Germinal center (tissue), 1 donor: ENCODE measurements around the gene RAB6B.

Experiments used
- DNase-seq: peaks from one replicate; pipeline ENCODE4 v3.0.0; 2012; ENCODE audit warnings: mixed read lengths, low spot score

The RAB6B gene

DNA sequence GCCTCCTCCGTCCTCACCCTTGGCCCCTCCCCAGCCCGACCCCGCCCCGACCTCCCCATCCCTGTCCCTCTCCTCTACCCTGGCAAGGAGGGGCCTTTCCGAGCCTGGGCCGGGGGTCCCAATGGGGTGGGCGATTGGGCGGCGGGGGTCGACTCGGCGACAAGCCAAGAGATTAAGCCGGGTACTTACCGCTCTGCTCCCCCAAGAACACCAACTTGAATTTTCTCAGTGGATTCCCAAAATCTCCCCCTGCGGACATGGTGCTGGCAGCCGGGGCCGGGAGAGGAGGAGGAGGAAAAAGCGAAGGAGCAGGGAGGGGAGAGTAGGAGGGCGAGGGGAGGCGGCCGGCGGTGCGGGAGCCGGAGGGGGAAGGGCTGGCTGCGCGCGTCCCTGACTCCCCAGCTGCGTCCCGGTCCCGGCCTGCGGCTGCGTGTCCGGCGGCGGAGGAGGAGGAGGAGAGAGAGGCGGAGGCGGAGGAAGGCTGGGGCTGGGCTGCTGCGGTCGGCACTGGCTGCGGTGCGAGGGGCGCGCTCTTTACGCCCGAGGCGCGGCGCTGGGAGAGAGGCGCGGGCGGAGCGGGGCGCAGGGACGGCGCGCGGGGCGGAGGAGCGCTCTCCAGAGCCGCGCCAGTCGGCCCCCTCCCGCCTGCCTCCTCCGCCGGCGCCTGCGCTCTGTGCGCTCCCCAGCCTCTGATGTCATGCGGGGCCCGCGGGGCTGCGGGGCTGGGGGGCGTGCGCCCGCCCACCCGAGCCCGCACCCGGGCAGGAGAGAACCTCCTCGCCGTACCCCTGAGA lies at the start of gene RAB6B:
Gene RAB6B, minus strand, starts transcription at position 675 of the 794 bp plus-strand sequence. Its CDS starts 416 bp downstream, at position 259.
- peak; percentile 42 for DNase-seq

DNA sequence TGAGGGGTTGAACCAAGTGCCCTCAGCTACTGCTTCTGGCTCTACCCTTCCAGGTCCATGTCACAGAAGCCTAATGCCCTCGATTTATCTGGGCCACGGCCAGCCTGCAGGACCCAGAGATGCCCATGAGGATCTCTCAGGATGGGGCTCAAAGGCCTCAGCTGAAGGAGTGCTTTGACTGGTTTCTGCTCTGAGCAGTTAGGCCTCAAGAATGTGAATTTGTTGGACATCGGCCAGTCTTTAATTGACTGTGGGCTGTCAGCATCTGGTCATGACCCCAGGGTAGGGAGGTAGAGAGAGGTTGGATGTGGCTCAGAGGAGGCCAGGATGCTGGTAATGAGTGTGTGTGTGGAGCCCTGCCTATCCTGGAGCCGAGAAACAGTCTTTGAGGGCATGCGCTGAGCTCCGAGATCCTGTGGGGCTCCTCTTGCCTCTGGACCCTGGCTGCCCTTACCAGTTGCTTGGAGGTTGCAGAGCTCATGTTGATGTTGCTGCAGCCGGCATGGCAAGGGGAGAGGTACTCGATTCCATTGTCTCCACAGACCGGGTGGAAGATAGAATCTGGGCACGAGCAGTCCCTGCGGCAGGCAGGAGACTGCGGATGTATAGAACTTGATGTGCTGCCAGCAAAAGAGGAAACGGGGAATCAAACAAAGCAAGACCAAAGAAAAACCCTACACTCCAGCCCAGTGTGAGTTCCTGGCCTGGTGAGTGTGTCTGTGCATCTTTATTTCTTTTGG lies 49.1 kb upstream of the RAB6B start:
- DNase-seq: no peak

DNA sequence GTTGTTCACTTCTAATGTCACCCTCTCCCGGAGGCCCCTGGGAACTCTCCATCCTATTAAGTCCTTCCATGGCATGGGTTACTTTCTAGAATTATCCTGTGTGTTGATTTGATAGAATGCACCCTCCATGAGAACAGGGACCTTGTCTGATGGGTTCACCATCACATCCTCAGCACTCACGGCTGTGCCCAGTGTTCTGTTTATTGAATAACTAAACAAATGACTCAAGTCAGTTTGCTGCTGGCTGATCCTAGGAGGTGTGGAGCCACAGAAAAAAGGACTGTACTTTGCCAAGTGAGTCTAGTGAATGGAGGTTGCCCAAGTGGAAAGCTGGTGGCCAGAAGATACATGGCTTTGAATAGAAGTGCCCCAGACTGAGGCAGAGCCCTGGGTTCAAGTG lies 48.5 kb upstream of the RAB6B start:
- no peak for DNase-seq

DNA sequence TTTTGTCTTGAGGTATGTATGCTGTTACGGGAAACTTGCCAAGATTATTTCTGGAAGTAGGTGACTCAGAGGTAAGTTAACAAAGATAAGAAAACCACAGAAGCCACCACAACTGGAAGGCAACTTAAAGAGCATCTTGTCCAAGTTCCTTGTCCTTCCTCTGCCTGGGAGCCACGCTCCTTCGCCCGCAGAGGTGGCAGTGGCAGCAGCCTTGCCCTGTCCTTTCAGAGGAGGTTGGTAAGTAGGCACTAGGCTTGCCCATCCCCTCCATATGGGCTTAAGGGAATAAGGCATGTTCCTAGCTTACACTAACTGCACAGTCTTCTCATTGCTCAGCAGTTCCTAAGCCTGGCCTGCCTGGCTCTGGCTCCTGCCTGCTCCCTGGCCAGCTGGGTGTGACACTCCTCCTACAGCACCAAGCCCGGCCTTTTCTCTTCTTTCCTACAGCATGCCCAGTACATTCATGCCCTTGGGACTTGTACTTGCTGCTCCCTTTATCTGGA lies 48.0 kb upstream of the RAB6B start:
- no peak for DNase-seq

DNA sequence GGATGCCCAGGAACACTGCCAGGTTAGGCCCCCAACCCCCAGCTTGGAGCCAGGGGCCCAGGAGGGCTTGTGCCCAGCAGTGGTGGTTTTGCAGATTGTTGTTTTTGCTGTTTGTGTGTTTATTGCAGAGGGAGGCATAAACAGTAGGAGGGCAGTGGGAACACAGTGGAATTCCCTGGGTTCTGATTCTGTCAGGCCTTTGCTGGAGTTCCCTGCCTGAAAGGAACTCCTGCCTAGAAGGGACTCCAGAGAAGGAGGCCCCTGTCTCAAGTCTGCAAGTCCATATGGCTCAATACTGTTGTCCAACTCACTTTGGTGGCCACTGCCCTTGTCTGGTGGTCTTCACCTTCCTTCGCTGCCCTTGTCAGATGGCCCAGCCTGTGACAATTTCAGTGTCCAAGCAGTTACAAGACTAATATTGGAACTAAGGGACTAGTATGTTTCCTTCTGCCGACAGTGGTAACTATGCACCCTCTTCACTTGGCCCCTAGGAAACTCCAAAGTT lies 47.4 kb upstream of the RAB6B start:
- no peak for DNase-seq

DNA sequence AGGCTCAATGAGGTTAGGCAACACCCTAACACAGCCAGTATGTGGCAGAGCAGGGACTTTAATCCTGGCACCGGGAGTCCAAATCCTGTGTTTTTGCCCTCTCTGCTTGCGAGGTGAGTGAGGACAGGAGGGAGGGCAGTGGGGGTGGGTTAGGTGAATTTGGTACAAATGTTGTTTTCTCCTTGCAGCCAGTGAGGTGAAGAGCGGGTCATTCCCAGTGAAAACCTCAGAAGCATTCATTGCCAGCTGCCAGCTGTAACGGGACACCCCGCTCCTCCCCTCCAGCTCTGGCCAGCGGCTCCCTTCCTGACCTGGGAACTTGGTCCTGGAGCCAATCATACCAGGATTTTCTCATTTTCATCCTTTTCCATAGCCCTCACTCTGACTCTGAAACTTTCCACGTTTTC lies 45.7 kb upstream of the RAB6B start:
- DNase-seq: no peak

DNA sequence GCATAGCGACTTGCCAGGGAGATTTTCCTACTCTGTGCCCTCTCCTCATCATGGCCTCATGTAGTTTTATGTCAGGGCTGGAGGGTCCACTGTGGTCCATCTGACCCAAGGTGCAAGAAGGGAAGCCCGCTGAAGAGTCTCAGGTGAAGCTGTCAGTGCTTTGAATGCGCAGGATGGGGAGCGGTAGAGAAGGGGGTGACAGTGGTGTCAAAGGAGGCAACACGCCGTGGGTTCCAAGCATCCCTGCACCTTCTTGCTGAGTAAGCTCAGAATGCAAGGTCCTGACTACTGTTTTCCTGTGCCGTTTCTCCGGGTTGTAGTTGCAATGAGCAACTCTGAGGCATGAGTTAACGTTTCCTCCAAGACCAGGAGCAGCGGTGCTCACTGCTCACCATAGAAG lies 44.9 kb upstream of the RAB6B start:
- DNase-seq: no peak

DNA sequence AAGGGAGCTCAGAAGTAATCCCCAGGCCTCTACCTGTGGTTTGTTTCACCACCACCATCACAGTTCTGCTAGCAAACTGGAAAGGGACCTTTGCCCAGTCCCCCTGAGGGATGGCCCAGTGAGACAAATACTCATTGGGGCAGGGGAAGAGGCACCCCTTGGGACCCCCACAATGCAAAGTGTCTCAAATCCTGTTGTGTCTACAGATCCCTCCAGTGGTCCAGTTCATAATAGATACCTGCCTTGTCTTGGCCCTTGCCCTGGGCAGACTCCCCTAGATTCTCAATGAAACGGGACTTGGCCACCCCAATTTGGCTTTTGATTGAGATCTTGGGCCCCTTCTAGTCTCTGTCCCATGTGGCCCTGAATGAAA lies 43.8 kb upstream of the RAB6B start:
- no peak for DNase-seq

DNA sequence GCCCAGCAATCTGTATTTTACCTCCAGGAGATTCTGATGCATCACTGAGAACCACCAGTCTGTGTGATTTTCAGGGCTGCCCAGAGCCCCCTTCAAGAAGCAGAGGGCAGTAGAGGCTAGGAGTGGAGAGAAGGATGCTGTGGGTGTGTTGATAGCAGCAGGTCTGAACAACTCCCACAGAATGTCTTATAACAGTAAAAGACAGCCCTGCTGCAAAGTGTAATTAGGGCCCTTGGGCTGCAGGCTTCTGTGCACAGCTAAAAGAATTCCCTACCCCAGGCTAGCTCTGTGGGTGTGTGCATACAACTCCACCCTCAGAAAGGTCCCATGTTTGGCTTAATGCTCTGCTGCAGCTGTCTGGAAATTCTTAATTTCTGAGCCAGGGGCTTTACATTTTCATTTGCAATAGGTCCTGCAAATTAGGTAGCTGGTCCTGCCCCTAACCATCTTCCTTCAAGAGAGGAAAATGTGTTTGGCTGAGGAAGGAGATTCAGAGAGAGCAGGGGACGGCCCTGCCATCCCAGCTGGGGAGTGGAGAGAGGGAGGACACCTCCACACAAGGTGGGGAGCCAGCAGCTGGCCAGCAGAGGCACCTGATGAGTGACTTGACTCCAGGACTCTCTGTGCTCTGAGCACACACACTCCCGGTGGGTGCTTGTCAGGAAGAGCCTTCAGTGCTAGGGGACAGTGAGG lies 43.2 kb upstream of the RAB6B start:
- no peak for DNase-seq

DNA sequence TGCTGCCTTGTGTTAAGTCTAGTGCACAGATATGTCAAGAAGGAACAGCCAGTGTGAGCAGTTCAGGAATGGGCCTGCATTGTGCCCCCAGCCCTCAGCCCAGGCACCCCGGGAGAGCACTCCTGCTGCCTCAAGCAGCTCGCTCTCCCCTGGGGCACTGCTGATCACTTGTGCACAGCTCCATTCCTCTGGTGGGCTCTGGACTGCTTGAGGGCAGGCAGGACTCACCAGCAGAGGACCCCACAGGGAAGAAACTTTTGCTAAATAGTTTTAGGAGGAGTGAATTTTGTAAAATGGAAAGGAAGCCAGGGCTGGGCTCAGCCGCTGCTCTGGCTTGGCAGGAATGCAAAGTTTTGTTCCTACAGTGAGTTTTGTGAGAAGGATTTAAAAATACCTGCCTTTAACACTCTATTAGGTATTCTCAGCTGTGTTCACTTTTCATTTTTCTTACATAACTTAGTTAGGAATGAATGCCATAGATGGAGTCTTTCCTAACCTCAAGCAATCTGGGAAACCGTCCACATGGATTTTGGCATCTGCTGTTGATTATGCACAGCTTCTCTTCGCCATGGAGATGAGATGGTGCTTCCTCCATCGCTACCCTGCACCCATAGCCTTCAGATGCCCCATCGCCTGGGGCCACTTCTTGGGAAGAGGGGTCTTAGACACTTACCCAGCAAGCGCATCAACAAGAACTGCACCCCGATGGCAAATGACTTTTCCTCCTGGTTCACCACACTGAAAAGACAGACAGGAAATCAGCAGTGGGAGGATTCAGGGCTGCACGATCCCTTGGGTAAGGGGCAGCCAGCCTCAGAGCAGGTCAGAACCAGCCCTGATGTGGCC lies 42.3 kb upstream of the RAB6B start:
- DNase-seq: no peak

DNA sequence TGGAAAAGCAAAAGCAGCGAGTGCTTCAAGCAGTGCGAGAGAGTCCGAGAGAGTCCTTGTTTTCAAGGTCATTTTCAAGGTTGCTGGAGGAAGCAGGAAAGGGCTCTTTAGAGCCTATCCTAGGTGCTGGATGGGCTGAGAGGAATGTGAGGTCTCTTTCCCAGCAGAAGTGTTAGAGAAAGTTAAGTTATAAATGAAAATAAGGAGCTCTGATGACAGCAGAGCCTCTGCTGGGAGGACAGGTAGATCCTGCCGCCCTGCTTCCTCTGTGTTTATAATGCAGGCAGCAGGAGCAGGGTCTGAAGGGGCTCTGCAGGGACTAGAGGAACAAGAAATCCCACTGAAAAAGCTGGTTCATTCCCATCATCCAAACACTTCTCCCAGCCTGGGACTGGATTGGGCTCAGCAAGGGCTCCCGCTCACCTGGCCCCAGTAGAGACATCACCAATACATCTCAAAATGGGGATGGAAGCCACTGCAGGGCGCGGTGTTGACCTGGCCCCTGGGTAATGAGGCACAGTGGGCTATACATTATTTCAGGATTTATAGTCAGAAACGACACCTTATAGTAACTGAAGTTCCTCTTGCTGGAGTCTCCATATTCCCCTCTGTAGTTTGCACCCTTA lies 41.5 kb upstream of the RAB6B start:
- no peak for DNase-seq

DNA sequence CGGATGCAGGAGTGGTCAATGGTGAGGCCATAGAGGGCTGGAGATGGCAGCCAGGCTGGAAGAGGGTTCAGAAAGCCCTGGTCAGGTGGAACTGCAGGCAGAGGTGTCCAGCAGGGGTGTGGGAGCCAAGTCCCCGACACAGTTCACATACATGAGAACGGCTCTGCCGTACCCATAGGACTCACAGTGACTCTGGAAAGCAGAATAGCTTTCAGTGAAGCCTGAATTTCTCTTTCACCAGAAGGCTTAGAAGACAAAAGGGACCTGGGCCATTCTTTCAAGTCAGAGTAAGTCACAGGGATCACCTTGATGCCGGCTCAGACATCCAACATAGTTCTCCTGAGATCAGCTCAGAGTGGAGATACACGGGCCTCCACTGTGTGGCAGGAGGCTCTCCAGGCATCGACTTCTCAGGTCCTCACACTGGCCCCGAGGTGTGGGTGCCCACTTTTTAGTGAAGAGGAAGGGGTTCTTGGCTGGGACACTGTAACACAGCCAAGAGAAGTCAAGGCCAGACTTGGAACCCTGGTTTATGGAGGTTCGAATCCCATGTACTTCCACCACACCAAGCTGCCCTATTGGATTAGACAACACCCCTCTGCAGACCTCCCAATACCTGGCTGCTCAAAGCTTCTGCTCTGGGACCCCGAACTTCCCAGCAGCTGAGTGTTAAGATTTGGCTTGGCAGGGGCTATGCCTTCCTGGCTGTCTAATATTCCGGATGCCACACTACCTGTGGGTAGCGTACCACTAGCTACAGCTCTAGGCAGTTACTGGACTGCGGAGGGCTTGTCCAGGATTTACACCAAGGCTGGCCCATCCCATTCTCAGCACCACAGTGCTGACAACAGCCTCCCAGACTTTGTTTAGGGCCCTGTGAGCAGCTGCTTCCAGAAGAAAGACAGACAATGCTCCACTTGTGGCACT lies 40.4 kb upstream of the RAB6B start:
- no peak for DNase-seq

DNA sequence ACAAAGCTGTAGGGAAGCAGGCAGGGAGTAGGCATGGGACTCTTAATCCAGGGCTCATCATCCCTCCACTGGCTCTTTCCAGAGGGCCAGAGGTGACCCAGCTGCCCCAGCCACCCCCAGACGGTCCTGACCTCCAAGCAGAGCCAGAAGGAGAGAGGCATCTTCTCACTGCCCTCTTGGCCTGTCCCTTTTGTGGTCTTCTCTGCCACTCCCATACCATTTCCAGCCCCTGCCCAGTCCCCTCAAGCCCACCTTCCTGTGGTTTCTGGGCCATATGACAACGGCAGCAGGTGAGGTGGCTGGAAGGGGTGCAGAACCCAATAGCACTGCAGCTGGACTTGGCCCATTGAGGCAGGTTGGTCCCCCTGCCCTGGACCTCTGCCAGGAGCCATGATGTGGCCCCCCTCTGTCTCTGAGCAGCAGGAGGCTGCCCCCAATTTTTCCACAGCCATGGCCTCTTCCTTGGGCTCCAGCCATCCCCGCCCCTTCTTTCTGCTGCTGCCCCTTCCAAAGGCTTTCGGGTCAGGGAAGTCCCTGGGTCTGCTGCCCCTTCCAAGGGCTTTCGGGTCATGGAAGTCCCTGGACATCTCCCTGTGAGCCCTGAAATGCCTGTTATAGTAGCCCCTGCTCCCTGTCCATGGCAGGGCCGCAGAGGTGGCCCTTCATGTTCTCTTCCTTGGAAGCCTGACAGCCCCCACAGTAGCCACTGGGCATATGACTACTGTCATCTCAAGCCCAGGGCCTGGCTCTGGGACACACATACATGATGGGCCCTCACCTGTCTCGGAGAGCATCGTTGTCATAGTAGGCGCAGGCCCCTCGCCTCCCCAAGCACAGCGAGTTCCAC lies 39.5 kb upstream of the RAB6B start:
- no peak for DNase-seq

DNA sequence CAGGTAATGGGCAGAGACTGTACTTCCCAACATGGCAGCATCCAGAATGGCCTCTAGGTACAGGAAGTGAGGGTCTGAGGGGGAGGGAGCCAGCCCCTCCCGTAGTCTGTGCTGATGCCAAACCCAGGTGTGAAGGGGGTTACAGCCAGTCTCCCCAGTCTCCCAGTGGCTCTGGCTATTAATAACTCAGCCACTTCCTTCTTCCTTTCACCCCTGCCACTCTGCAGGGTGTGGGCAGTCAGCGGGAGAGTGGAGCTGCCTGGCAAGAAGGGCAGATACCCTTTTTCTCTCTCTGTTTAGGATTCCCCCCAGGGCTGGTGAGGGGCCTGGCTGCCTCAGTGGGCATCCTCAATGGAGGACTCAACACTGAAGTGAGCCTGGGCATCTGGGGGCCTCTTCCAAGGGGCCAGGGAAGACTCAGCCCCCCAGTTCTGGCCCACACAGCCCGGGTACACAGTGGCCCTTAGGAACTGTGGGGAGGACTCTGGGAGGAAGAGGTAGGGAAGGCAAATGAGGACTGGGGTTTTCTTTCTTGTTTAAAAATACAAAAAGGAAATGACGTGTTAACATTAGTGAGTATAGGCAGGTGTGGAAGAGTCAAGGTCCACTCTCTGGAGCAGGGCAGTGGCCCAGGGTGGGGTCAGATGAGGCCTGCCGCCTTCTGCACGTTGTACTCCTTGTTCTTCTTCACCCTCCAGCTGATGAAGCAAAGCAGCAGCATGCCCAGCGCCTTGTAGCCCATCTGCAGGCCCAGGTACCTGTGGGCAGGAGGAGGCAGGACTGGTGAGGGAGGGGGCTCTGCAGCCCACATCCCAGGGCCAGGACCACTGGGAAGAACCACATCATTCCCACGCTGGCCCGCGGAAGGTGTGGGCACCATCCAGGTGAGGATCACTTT lies 38.6 kb upstream of the RAB6B start:
- DNase-seq: no peak

DNA sequence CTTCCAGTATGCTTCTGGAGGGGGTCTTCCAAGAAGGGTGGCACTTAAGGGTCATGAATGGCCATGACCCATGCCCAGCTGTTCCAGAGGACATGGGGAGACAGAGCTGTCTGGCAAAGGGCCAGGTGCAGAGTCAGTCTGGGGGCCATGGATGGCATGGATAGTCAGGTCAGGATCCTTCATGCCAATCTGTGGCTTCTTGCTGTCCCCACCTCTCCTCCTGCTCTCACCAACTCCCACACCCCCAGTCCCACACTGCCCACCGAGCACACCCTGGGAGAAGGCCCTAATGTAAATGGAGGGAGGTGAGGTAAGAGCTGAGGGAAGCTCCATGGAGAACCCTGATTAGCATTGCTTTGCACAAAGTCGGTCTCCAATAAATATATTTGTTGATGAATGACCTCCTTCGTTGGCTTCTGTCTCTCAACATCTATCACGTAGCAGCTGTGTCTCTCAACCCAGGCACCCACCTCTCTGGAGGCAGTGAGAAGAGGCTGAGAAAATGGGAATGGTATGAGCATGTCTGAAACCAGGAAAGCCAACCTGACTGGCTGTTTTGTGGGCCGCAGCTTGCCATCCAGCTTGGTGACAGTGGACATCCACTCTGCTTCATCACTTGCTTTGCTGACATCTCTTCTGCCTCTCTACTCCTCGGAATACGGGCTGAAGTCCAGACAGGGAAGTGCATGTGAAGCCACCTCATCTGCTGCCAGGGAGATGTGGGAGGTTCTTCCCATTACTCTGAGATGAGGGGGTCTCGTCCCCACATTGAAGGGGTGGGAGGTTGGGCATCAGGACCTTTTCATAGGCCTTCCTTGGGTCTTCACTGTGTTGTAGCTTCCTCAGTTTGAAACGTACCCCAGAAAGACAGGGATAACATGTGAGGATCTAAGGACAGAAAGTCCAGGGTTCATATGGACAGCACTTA lies 37.7 kb upstream of the RAB6B start:
- no peak for DNase-seq

DNA sequence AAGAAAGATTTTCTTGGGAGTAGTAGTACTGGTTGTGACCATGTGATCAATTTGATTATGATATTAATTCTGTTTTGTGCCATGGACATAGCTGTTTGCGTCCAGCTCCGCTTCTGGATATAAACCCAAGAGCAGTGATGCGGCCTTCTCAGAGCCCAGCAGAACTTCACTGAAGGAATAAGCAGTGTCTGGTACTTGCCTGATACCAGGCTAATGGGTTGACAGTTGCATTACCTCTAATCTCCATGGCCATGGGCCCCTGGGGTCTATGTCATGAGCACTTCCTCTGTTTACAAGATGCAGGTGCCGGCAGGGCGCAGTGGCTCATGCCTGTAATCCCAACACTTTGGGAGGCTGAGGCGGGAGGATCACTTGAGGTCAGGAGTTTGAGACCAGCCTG lies 36.3 kb upstream of the RAB6B start:
- no peak for DNase-seq

DNA sequence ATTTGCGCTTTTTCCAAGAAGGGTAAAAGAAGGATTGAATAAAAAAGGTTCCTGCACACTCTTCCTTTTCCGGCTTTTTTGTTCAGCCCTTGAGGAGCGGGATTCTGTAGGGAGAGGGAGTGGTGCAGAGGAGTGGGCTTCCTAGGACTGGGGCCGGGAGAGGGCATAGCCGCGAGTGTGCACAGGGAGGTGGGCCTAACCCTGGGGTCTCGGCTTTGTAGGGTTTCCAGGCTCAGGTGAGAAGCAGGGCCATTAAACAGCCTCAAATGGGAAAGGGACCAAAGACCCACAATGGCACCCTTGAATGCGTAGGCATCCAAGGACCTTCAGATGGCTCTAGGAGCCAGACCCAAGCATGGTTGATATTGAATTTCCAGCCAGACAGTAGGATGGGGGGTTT lies 35.4 kb upstream of the RAB6B start:
- DNase-seq: no peak
